BLaER1 (cell line): ENCODE results near the gene TM7SF2.

Experiments
- H3K27ac ChIP-seq: shearing (Covaris generic); formaldehyde crosslinking; 2 replicates; pipeline ENCODE4 v1.8.1; 2022
- H3K27me3 ChIP-seq: shearing (Covaris generic); formaldehyde crosslinking; 2 replicates; pipeline ENCODE4 v1.8.1; 2022
- H3K36me3 ChIP-seq: shearing (Covaris generic); formaldehyde crosslinking; 2 replicates; pipeline ENCODE4 v1.8.1; 2022
- H3K4me1 ChIP-seq: shearing (Covaris generic); formaldehyde crosslinking; 2 replicates; pipeline ENCODE4 v1.8.1; 2022
- H3K4me2 ChIP-seq: shearing (Covaris generic); formaldehyde crosslinking; 2 replicates; pipeline ENCODE4 v1.8.1; 2022
- H3K4me3 ChIP-seq: shearing (Covaris generic); formaldehyde crosslinking; 2 replicates; pipeline ENCODE4 v1.8.1; 2022
- H3K9ac ChIP-seq: shearing (Covaris generic); formaldehyde crosslinking; 2 replicates; pipeline ENCODE4 v1.8.1; 2022
- H3K9me3 ChIP-seq: shearing (Covaris generic); formaldehyde crosslinking; 2 replicates; pipeline ENCODE4 v1.8.1; 2022
- H4K20me1 ChIP-seq: shearing (Covaris generic); formaldehyde crosslinking; 2 replicates; pipeline ENCODE4 v1.8.1; 2022
- Cebpa-rat ChIP-seq: shearing (Covaris generic); IDR thresholded peaks from 2 replicates; pipeline ENCODE4 v1.8.1; 2022

The TM7SF2 gene

DNA sequence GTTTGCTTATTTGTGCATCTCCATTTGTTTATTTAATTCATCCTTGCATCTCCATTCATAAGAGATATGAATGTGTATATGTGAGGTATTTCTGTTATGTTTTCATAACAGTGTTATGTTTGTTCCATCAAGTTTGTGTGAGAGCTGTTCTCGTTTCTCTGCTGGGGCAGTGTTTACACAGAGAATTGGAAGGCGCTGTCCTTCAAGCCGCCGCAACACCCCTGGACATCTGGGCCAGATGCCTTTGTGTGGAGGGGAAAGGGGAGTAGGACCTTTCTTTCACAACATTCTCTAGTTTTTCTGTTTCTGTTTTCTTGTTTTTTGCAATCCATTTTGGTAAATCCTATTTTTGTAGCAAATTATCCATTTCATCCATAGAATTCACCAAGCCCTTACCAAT is 7.0 kb upstream of the TM7SF2 start:
- TF ChIP-seq Cebpa-rat: no peak
- Histone ChIP-seq H3K27ac (no peak overlapping the region), H4K20me1 (peaks cover 42% of the 10 kb centered on the region)

DNA sequence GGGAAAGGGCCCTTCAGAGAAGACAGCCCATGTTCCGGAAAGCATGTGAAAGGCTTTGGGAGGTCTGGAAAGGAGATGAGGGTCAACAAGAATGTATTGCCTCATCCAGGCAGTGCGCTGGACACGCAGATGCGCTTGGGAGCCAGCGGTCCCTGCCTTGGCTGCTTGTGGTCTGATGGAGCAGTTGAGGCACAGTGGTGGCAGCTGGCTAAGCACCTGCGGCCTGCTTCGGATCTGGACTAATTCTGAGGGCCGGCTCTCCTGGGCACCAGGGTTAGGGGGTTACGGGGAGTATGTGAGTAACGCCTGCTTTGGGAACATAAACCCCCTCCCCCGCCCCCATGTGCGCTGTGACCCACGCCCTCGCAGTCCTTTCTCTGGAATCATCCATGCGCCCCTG is 4.6 kb upstream of the TM7SF2 start:
- Histone ChIP-seq H4K20me1 (peaks cover 50% of the 10 kb centered on the region), H3K36me3 (peaks cover 70% of the 10 kb centered on the region), H3K4me2 (no peak overlapping the region), H3K4me1 (peaks cover 18% of the 10 kb centered on the region), H3K27me3 (no peaks in the 10 kb centered on the region), H3K27ac (no peak overlapping the region), H3K9me3 (no peaks in the 10 kb centered on the region), H3K4me3 (no peak overlapping the region), H3K9ac (no peak overlapping the region)
- TF ChIP-seq Cebpa-rat: no peak

More for the DNA sequence above, 7.0 kb upstream of the TM7SF2 start:
- no peaks in the 10 kb centered on the region for H3K9me3 ChIP-seq
- H3K9ac ChIP-seq: no peak overlapping the region
- no peaks in the 10 kb centered on the region for H3K27me3 ChIP-seq
- peaks cover 77% of the 10 kb centered on the region for H3K36me3 ChIP-seq
- no peak overlapping the region for H3K4me2 ChIP-seq
- no peaks in the 10 kb centered on the region for H3K4me1 ChIP-seq
- H3K4me3 ChIP-seq: no peak overlapping the region

DNA sequence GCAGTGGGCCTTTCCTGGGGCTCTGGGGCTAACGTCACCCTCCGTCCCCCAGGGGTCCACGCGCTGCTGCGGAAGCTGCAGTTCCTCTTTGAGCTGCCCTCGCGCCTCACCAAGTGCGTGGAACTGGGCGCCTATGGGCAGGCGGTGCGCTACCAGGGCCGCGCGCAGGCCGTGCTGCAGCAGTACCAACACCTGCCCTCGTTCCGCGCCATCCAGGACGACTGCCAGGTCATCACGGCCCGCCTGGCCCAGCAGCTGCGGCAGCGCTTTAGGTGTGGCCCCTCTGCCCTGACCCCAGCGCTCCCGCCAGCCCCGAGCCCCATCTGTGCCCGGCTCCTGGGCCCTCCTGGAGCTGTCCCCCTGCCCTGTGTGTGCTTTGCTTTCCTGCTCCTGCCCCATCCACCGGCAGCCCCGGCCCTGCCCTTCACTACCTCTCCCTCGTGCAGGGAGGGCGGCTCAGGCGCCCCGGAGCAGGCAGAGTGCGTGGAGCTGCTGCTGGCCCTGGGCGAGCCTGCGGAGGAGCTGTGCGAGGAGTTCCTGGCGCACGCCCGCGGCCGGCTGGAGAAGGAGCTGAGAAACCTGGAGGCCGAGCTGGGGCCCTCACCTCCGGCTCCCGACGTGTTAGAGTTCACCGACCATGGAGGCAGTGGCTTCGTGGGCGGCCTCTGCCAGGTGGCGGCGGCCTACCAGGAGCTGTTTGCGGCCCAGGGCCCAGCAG is 3.8 kb upstream of the TM7SF2 start:
- no peak overlapping the region for H3K27ac ChIP-seq
- peaks cover 62% of the 10 kb centered on the region for H3K36me3 ChIP-seq

DNA sequence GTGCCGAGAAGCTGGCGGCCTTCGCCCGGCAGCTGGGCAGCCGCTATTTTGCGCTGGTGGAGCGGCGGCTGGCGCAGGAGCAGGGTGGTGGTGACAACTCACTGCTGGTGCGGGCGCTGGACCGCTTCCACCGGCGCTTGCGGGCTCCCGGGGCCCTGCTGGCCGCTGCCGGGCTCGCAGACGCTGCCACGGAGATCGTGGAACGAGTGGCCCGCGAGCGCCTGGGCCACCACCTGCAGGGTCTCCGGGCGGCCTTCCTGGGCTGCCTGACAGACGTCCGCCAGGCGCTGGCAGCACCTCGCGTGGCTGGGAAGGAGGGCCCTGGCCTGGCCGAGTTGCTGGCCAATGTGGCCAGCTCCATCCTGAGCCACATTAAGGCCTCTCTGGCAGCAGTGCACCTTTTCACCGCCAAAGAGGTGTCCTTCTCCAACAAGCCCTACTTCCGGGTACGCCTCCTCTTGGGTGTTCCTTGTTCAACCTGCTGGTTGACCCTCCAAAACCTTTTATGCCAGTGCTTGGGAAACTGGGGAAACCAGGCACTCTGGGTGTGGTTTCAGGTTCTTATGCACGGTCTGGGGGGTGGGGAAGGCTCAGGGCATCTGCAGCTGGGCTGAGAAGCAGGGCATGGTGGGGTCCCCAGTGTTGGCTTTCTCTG is 3.1 kb upstream of the TM7SF2 start:
- H3K4me2 ChIP-seq: no peak overlapping the region
- H3K4me3 ChIP-seq: no peak overlapping the region
- no peak overlapping the region for H3K27ac ChIP-seq
- peaks cover 59% of the 10 kb centered on the region for H3K36me3 ChIP-seq
- H3K9ac ChIP-seq: no peak overlapping the region
- peaks cover 40% of the 10 kb centered on the region for H4K20me1 ChIP-seq
- no peaks in the 10 kb centered on the region for H3K27me3 ChIP-seq
- no peaks in the 10 kb centered on the region for H3K9me3 ChIP-seq
- H3K4me1 ChIP-seq: peaks cover 29% of the 10 kb centered on the region
- no peak for TF ChIP-seq Cebpa-rat

More for the DNA sequence above, 3.8 kb upstream of the TM7SF2 start:
- peaks cover 22% of the 10 kb centered on the region for H3K4me1 ChIP-seq
- no peak for TF ChIP-seq Cebpa-rat
- peaks cover 41% of the 10 kb centered on the region for H4K20me1 ChIP-seq
- no peak overlapping the region for H3K4me2 ChIP-seq
- no peak overlapping the region for H3K4me3 ChIP-seq
- H3K9me3 ChIP-seq: no peaks in the 10 kb centered on the region
- H3K27me3 ChIP-seq: no peaks in the 10 kb centered on the region
- no peak overlapping the region for H3K9ac ChIP-seq

DNA sequence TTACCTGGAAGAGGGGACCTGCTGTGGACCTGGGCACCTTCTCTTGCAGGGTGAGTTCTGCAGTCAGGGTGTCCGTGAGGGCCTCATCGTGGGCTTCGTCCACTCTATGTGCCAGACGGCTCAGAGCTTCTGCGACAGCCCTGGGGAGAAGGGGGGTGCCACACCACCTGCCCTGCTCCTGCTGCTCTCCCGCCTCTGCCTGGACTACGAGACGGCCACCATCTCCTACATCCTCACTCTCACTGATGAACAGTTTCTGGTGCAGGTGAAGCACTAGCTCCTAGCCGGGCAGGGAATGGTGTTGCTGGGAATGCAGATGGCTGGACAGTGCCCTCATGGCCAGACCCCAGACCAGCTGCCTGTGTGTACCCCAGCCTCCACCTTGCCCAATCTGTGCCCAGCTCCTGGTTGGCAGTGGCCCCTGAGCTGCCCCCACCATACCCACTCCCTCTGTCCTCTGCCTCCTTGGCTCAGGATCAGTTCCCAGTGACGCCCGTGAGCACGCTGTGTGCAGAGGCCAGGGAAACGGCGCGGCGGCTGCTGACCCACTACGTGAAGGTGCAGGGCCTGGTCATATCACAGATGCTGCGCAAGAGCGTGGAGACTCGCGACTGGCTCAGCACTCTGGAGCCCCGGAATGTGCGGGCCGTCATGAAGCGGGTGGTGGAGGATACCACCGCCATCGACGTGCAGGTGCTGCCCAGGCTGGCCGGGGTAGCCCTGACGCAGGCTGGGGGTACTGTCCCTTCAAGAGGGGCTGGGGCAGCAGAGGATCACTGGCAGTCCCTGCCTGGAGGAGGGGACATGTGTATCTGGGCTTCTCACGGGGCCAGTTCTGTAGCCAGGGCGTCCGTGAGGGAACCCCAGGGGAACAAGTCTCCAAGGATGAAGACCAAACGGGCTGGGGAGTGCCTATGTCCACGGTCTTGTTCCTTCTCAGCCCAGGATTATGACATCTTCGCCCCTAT is 2.2 kb upstream of the TM7SF2 start:
- H3K4me3 ChIP-seq: no peak overlapping the region
- peaks cover 34% of the 10 kb centered on the region for H4K20me1 ChIP-seq
- peak overlapping the region; percentile 100; the same call in 1 of the 2 replicates for H3K4me2 ChIP-seq
- peaks cover 38% of the 10 kb centered on the region for H3K4me1 ChIP-seq
- H3K36me3 ChIP-seq: peaks cover 59% of the 10 kb centered on the region
- no peaks in the 10 kb centered on the region for H3K27me3 ChIP-seq
- no peaks in the 10 kb centered on the region for H3K9me3 ChIP-seq
- no peak overlapping the region for H3K27ac ChIP-seq
- H3K9ac ChIP-seq: no peak overlapping the region
- TF ChIP-seq Cebpa-rat: no peak

DNA sequence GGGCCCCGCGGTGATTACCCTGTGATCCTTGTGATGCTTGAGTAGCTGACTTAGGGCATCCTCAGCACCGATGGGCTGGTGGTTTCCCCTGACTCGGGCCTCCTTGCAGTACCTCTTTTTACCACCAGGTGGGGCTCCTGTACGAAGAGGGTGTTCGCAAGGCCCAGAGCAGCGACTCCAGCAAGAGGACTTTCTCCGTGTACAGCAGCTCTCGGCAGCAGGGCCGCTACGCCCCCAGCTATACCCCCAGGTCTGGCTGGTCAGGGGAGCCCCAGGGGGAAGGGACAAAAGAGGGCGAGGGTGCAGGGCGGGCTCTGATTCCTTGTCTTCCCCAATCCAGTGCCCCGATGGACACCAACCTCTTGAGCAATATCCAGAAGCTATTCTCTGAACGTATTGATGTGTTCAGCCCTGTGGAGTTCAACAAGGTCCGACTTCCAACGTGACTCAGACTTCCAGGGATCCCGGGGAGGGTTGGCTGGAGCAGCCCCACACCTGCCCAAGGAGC is 1.3 kb upstream of the TM7SF2 start:
- no peak for TF ChIP-seq Cebpa-rat
- H3K9me3 ChIP-seq: no peaks in the 10 kb centered on the region
- H4K20me1 ChIP-seq: peaks cover 26% of the 10 kb centered on the region
- H3K4me3 ChIP-seq: no peak overlapping the region
- peaks cover 58% of the 10 kb centered on the region for H3K36me3 ChIP-seq
- peak overlapping the region; percentile 100 for H3K4me2 ChIP-seq
- no peak overlapping the region for H3K27ac ChIP-seq
- no peaks in the 10 kb centered on the region for H3K27me3 ChIP-seq
- no peak overlapping the region; the same call in 1 of the 2 replicates for H3K9ac ChIP-seq
- peaks cover 39% of the 10 kb centered on the region for H3K4me1 ChIP-seq

DNA sequence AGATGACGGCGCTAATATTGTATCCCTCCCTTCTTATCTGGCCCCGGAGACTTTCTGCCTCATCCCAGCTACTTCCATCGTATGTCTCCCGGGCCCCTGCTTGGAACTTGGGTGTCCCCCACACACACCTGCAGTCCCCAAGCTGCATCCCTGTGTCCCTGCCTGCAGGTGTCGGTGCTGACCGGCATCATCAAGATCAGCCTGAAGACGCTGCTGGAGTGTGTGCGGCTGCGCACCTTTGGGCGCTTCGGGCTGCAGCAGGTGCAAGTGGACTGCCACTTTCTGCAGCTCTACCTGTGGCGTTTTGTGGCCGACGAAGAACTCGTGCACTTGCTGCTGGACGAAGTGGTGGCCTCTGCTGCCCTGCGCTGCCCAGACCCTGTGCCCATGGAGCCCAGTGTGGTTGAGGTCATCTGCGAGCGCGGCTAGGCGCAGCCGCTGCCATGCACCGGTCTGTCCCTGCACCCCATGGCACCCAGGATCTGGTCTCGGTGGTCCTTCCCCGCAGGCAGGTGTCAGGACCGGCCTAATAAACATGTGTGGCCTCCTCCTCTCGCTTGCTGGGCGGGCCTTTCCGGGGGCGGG is 421 bp upstream of the TM7SF2 start:
- no peak for TF ChIP-seq Cebpa-rat
- Histone ChIP-seq H3K27me3 (no peaks in the 10 kb centered on the region), H4K20me1 (peaks cover 30% of the 10 kb centered on the region), H3K4me3 (peak overlapping the region; percentile 74), H3K4me2 (peak overlapping the region; percentile 100), H3K9ac (no peak overlapping the region), H3K36me3 (peaks cover 58% of the 10 kb centered on the region), H3K27ac (no peak overlapping the region), H3K9me3 (no peaks in the 10 kb centered on the region), H3K4me1 (peaks cover 48% of the 10 kb centered on the region)

DNA sequence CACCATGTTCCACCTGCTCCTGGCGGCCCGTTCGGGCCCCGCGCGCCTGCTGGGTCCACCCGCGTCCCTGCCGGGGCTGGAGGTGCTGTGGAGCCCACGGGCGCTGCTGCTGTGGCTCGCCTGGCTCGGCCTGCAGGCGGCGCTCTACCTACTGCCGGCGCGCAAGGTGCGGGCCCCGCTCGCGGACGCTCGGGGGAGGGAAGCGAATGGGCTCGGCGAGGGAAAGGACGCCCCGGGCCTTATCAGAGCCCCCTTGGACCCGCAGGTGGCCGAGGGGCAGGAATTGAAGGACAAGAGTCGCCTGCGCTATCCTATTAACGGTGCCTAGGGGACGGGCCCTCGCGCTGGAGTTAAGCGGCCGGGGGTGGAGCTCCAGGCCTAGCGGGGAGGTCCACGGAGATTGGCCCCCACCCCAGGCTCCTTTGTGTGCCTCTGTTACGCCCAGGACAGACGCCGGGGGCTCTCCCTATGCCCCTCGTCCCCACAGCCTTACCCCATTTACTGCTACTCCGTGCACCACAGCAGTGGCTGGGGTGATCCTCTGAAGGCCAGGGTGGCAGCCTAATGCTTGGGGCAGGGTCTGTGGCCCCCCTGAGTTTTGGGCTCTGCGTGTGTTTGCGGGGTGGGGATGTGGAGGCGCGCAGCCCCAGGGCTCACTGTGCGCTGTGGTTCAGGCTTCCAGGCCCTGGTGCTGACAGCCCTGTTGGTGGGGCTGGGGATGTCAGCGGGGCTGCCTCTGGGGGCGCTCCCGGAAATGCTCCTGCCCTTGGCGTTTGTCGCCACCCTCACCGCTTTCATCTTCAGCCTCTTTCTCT is 1.1 kb downstream of the TM7SF2 start:
- H3K27me3 ChIP-seq: no peaks in the 10 kb centered on the region
- H3K4me1 ChIP-seq: peaks cover 55% of the 10 kb centered on the region
- peak overlapping the region; percentile 85 for H3K27ac ChIP-seq
- peak overlapping the region; percentile 80 for H3K9ac ChIP-seq
- H3K9me3 ChIP-seq: no peaks in the 10 kb centered on the region
- peak overlapping the region; percentile 74 for H3K4me3 ChIP-seq
- H4K20me1 ChIP-seq: peaks cover 32% of the 10 kb centered on the region
- no peak for TF ChIP-seq Cebpa-rat
- H3K4me2 ChIP-seq: peak overlapping the region; percentile 100
- H3K36me3 ChIP-seq: peaks cover 50% of the 10 kb centered on the region
